Aorta (tissue), 5 donors: ENCODE results near the gene ERP44. TPM values are rescaled to one million over a fixed set of nuclear protein-coding genes. Genes with fewer than 3 reads are reported as not detected.

ENCODE experiments used
- ATAC-seq: fragments of 200-7000 bp; cut with Tn5 transposase; one replicate; pipeline ENCODE4 v1.9.1; 2022; ENCODE audit warnings: moderate library complexity; ENCODE audit not compliant: low FRiP score
- DNase-seq, 2 donors: peaks; one replicate each; pipeline ENCODE4 v3.0.0-alpha.2; 2020
- H3K27ac ChIP-seq, 2 donors: one replicate each; pipeline ENCODE4 v1.5.1; 2013; ENCODE audit warnings: low read length in 2 of 2, mild to moderate bottlenecking in 2 of 2, moderate library complexity in 2 of 2, control low read depth in 1 of 2, inconsistent platforms in 1 of 2, low read depth in 1 of 2
- H3K27me3 ChIP-seq, 2 donors: one replicate each; pipeline ENCODE4 v1.6.1; 2013; ENCODE audit warnings: control low read depth in 1 of 2, low read length in 1 of 2, mild to moderate bottlenecking in 1 of 2, moderate library complexity in 1 of 2; ENCODE audit not compliant: insufficient read depth in 2 of 2, control insufficient read depth in 1 of 2
- H3K36me3 ChIP-seq, 2 donors: one replicate each; pipeline ENCODE4 v1.6.1; 2013; ENCODE audit warnings: control low read depth in 1 of 2, low read length in 1 of 2, mild to moderate bottlenecking in 1 of 2; ENCODE audit not compliant: insufficient read depth in 2 of 2, control insufficient read depth in 1 of 2
- H3K4me1 ChIP-seq, 2 donors: one replicate each; pipeline ENCODE4 v1.6.1; 2013; ENCODE audit warnings: low read length in 2 of 2, control low read depth in 1 of 2, mild to moderate bottlenecking in 1 of 2, moderate library complexity in 1 of 2; ENCODE audit not compliant: insufficient read depth in 2 of 2, control insufficient read depth in 1 of 2
- H3K4me3 ChIP-seq, 2 donors: one replicate each; pipeline ENCODE4 v1.5.1; 2013; ENCODE audit warnings: low read length in 2 of 2, control low read depth in 1 of 2, mild to moderate bottlenecking in 1 of 2
- H3K9me3 ChIP-seq: one replicate; pipeline ENCODE4 v1.6.1; 2013; ENCODE audit warnings: mild to moderate bottlenecking, low read length; ENCODE audit not compliant: control insufficient read depth
- WGBS, 2 donors: extraction: QIAGEN DNeasy Blood & Tissue Kit; methylation state at CpG; one replicate each; pipeline ENCODE4 v1.1.7; 2013; 5-methylcytosine and 5-hydroxymethylcytosine counted together
- intact Hi-C, 2 donors: fragments of 100-400 bp; cut with DNase I; formaldehyde crosslinking; loops; one replicate each; pipeline versions ENCODE4 v1.14.2 to v1.15.0; 2022
- polyA plus RNA-seq, 2 donors: library from polyadenylated mRNA; stranded (reverse); fragments of 200-250 nt; gene quantifications; one replicate each; pipeline ENCODE4 v1.2.3, GENCODE V29; 2013
- total RNA-seq, 2 donors: library from RNA; stranded (reverse); fragmentation: NEBNext Ultra II Directional; extraction: Animal tissue kit (Norgen Biotek cat#: 25700); gene quantifications; one replicate each; pipeline ENCODE4 v1.2.1, GENCODE V29; 2021
- donor health status: healthy with polysubstance abuse.
- donor health status: Bipolar disorder and iron deficiency.
- donor health status: DM: no; HTN: no; CAD: no.
- donor health status: DM: no; HTN: no; CAD: no.
- donor health status: DM: yes; HTN: yes; CAD: no.

ERP44 gene
- total and polyA plus RNA-seq, 4 donors = 10.5 to 19.1 (median 16.8) TPM

GRCh38 chr9:99970481-99970880 is 128.3 kb downstream of the ERP44 start:
- DNase-seq = no peak
- intact Hi-C loops = no loop called here
- Histone ChIP-seq H3K9me3 (no peaks in the 10 kb centered on the region), H3K27ac (no peak overlapping the region), H3K4me1 (no peaks in the 10 kb centered on the region), H3K4me3 (no peak overlapping the region), H3K36me3 (peaks cover 6 to 7% of the 10 kb centered on the region in 2 donors), H3K27me3 (no peaks in the 10 kb centered on the region)
- WGBS, 2 donors = 95 to 97% methylated on average over 2 of the region's 2 CpGs
- ATAC-seq = no peak

DNA sequence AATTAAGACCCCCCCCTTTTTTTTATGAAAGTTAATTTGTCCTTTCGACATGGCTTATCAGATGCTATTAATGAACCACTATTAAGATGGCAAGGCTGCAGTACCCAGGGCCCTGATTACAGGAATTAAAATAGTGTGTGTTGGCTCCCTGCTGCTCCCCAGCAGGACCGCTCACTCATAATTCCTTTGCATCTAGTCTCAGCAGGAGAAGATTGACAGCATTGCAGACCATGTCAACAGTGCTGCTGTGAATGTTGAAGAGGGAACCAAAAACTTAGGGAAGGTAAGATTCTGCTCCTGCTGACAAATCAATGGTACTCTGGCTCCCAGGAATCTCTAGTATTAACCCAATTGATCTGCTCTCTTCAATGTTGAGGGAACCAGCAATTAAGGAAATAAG is 131.3 kb downstream of the ERP44 start:
- no peak for DNase-seq
- WGBS, 2 donors = 85 to 88% methylated on average over 2 of the region's 2 CpGs
- intact Hi-C loops = no loop called here
- Histone ChIP-seq H3K27me3 (no peaks in the 10 kb centered on the region), H3K9me3 (no peaks in the 10 kb centered on the region), H3K36me3 (peaks cover 5 to 6% of the 10 kb centered on the region in 2 donors), H3K4me3 (no peak overlapping the region), H3K27ac (no peak overlapping the region), H3K4me1 (no peaks in the 10 kb centered on the region)
- no peak for ATAC-seq

DNA sequence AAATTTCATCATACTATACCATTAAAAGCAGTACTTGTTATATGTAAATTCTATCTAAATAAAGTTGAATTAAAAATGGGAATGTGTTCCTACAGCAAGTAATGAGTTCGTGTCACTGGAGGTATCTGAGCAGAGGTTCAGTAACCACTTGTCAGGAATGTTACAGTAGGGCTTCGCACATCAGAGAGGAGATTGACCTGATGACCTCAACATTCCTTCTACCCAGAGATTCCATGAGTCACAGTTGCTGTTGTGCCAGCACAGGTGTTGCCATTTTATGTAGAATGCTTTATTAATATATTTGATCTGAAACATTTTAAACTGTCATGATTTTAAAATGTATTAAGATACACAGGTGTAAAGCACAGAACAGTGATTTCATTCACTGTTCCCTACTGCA is 132.1 kb downstream of the ERP44 start:
- Histone ChIP-seq H3K27me3 (no peaks in the 10 kb centered on the region), H3K4me1 (no peaks in the 10 kb centered on the region), H3K36me3 (peaks cover 3 to 6% of the 10 kb centered on the region in 2 donors), H3K27ac (no peak overlapping the region), H3K9me3 (no peaks in the 10 kb centered on the region), H3K4me3 (no peak overlapping the region)
- no peak for DNase-seq
- ATAC-seq = no peak
- intact Hi-C loops = no loop called here
- 84 to 85% methylated on average over 2 of the region's 2 CpGs for WGBS, 2 donors

- no peak overlapping the region for H3K4me3 ChIP-seq
- ATAC-seq (no peak), DNase-seq (no peak)
- peaks cover 3 to 6% of the 10 kb centered on the region in 2 donors for H3K36me3 ChIP-seq
- WGBS, 2 donors = 96 to 98% methylated on average over 2 of the region's 2 CpGs
- intact Hi-C loops = no loop called here
- H3K27me3 ChIP-seq = no peaks in the 10 kb centered on the region
- H3K27ac ChIP-seq = no peak overlapping the region
- no peaks in the 10 kb centered on the region for H3K4me1 ChIP-seq
- no peaks in the 10 kb centered on the region for H3K9me3 ChIP-seq
Observed at GRCh38 chr9:99966001-99966400, 132.8 kb downstream of the ERP44 start.

DNA sequence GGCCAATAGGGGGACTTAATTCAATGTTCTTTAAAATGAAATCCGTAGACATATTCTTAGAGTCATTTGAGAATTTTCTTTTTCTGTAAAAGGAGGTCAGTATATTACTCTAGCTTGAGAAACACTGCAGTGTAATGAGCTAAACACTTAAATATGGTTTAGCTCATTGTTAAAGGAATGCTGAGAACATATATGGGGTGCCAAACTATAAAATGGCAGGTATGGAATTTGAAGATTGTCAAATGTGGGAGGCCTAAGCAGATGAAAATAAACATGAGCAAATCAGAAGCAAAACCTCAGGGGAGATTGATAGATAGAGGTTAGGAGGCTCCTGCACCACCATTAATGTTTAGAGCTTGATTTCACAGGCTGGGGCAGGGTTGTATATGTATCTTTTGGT is 134.5 kb downstream of the ERP44 start:
- no peaks in the 10 kb centered on the region for H3K4me1 ChIP-seq
- peaks cover 0 to 6% of the 10 kb centered on the region in 2 donors for H3K36me3 ChIP-seq
- H3K27ac ChIP-seq = no peak overlapping the region
- ATAC-seq = no peak
- WGBS, 2 donors = 28 to 44% methylated on average over 1 of the region's 1 CpG
- H3K4me3 ChIP-seq = no peak overlapping the region
- intact Hi-C loops = no loop called here
- no peaks in the 10 kb centered on the region for H3K9me3 ChIP-seq
- no peaks in the 10 kb centered on the region for H3K27me3 ChIP-seq
- DNase-seq = no peak

- H3K36me3 ChIP-seq = peaks cover 0 to 3% of the 10 kb centered on the region in 2 donors
- no peak overlapping the region for H3K27ac ChIP-seq
- 97% methylated on average over 1 of the region's 1 CpG for WGBS, 2 donors
- H3K9me3 ChIP-seq = no peaks in the 10 kb centered on the region
- H3K4me1 ChIP-seq = no peaks in the 10 kb centered on the region
- intact Hi-C loops = no loop called here
- H3K27me3 ChIP-seq = no peaks in the 10 kb centered on the region
- no peak for DNase-seq
- no peak overlapping the region for H3K4me3 ChIP-seq
- no peak for ATAC-seq
Observed at GRCh38 chr9:99962680-99963261, 136.0 kb downstream of the ERP44 start.

GRCh38 chr9:99955606-99956005 is 143.2 kb downstream of the ERP44 start:
- 84 to 88% methylated on average over 4 of the region's 4 CpGs for WGBS, 2 donors
- H3K9me3 ChIP-seq = no peaks in the 10 kb centered on the region

GRCh38 chr9:99954819-99955218 is 144.0 kb downstream of the ERP44 start:
- Histone ChIP-seq H3K9me3 (no peaks in the 10 kb centered on the region), H3K4me1 (no peaks in the 10 kb centered on the region), H3K36me3 (peaks cover 1 to 3% of the 10 kb centered on the region in 2 donors), H3K27me3 (no peaks in the 10 kb centered on the region), H3K4me3 (no peak overlapping the region), H3K27ac (no peak overlapping the region)
- DNase-seq (no peak), ATAC-seq (no peak)
- intact Hi-C loops = no loop called here
- 85 to 95% methylated on average over 1 of the region's 1 CpG for WGBS, 2 donors

More at GRCh38 chr9:99955606-99956005, 143.2 kb downstream of the ERP44 start:
- H3K36me3 ChIP-seq = peaks cover 1 to 3% of the 10 kb centered on the region in 2 donors
- intact Hi-C loops = no loop called here
- no peak overlapping the region for H3K4me3 ChIP-seq
- no peaks in the 10 kb centered on the region for H3K27me3 ChIP-seq
- DNase-seq (no peak), ATAC-seq (no peak)
- H3K4me1 ChIP-seq = no peaks in the 10 kb centered on the region
- H3K27ac ChIP-seq = no peak overlapping the region

- intact Hi-C loops = no loop called here
- DNase-seq (no peak), ATAC-seq (no peak)
- H3K4me1 ChIP-seq = no peaks in the 10 kb centered on the region
- no peaks in the 10 kb centered on the region for H3K27me3 ChIP-seq
- H3K4me3 ChIP-seq = no peak overlapping the region
- H3K27ac ChIP-seq = no peak overlapping the region
- H3K36me3 ChIP-seq = peaks cover 1 to 3% of the 10 kb centered on the region in 2 donors
- 83 to 86% methylated on average over 3 of the region's 3 CpGs for WGBS, 2 donors
- no peaks in the 10 kb centered on the region for H3K9me3 ChIP-seq
Observed at GRCh38 chr9:99953861-99954507, 144.8 kb downstream of the ERP44 start.
